ENCODE results near the gene SREBF2. TPM values are rescaled to one million over a fixed set of nuclear protein-coding genes. Genes with fewer than 3 reads are reported as not detected.

SREBF2 gene
- total and polyA plus RNA-seq, 2 of the 13 experiments (the other 11 are each of a cell fraction or from before 2014, with no cell fraction given), result 53.8 to 72.6 TPM

DNA sequence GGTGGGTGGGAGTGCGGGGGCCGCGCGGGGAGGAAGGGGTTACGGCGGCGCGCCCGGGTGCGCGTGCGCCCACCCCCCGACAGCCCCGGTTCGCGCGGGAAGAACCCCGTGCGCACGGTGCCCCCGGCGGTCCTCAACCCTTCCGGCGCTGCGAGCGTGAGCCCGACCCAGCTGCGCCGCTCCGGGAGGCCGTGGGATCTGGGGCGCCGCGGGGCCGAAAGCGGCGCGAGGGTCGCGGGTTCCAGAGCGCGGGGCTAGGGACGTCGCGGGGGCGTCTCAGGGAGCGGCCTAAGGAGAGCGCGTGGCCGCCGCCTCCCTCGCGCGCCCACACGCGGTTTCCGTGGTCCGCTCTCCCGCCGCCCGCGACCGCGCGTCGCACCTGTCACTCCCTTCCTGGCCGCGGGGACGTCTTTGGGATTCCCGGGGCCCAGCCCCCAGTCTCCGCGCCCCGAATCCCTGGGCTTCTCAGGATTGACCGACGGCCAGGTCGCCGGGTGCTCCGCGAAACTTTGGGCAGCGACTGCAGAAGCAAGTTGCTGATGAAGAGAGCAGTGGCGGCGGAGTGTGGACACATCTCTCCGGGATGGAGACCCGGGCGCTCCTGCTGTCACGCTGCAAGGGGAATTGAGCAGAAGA lies 582 bp downstream of the SREBF2 start (continued):
- TF ChIP-seq NR2F1 (CRISPR knock-in tag; IDR thresholded peaks at IDR 0.05) (no peak), ZNF768 (CRISPR knock-in tag; IDR thresholded peaks at IDR 0.05) (peak; percentile 43; the same call in 1 of the 2 replicates), ZSCAN9 (CRISPR knock-in tag; IDR thresholded peaks at IDR 0.05; ENCODE audit: borderline replicate concordance) (no peak), ZNF354B (CRISPR knock-in tag; IDR thresholded peaks at IDR 0.05) (no peak), MTF2 (CRISPR knock-in tag; IDR thresholded peaks at IDR 0.05; ENCODE audit: borderline replicate concordance) (0 out of 2 replicates have a peak, but pooled peaks have one; percentile 16), KDM3A (CRISPR knock-in tag; IDR thresholded peaks at IDR 0.05; ENCODE audit: low read depth) (no peak), ARNT2 (CRISPR knock-in tag; IDR thresholded peaks at IDR 0.05; ENCODE audit: low read depth) (peak; percentile 21), ZNF331 (CRISPR knock-in tag; IDR thresholded peaks at IDR 0.05) (no peak), AGO2 (optimal IDR thresholded peaks at IDR 0.05; ENCODE audit: low read depth, low read length) (peak; percentile 78), ZNF343 (CRISPR knock-in tag; IDR thresholded peaks at IDR 0.05) (peak; percentile 51), SALL1 (CRISPR knock-in tag; IDR thresholded peaks at IDR 0.05) (peak; percentile 19), NFYC (CRISPR knock-in tag; IDR thresholded peaks at IDR 0.05) (no peak), POGZ (CRISPR knock-in tag; IDR thresholded peaks at IDR 0.05) (no peak), HIVEP1 (CRISPR knock-in tag; IDR thresholded peaks at IDR 0.05) (peak; percentile 60; the same call in 1 of the 2 replicates), ZNF678 (CRISPR knock-in tag; IDR thresholded peaks at IDR 0.05) (no peak; the same call in 1 of the 2 replicates), SATB2 (CRISPR knock-in tag; IDR thresholded peaks at IDR 0.05) (0 out of 2 replicates have a peak, but pooled peaks have one; percentile 75), ZNF282 (IDR thresholded peaks at IDR 0.05; ENCODE audit: partially characterized antibody) (no peak), KAT7 (CRISPR knock-in tag; IDR thresholded peaks at IDR 0.05; ENCODE audit: borderline replicate concordance) (peak; percentile 71; the same call in 1 of the 2 replicates), RBM22 (optimal IDR thresholded peaks at IDR 0.05; ENCODE audit: low read length) (no peak), ZNF335 (CRISPR knock-in tag; IDR thresholded peaks at IDR 0.05) (no peak), GZF1 (CRISPR knock-in tag; IDR thresholded peaks at IDR 0.05) (no peak), CENPT (CRISPR knock-in tag; IDR thresholded peaks at IDR 0.05; ENCODE audit: low read depth) (0 out of 2 replicates have a peak, but pooled peaks have one; percentile 83), KDM6A (CRISPR knock-in tag; IDR thresholded peaks at IDR 0.05; ENCODE audit: low read depth) (no peak), ATF1 (CRISPR knock-in tag; IDR thresholded peaks at IDR 0.05) (no peak), ZNF234 (CRISPR knock-in tag; conservative IDR thresholded peaks at IDR 0.05) (peak; percentile 78; the same call in 1 of the 2 replicates), RFX1 (IDR thresholded peaks at IDR 0.05) (no peak), ZNF30 (CRISPR knock-in tag; IDR thresholded peaks at IDR 0.05) (peak; percentile 26; the same call in 1 of the 2 replicates), TP53 (CRISPR knock-in tag; conservative IDR thresholded peaks at IDR 0.05) (no peak)
- TF ChIP-seq, protein P1, sequence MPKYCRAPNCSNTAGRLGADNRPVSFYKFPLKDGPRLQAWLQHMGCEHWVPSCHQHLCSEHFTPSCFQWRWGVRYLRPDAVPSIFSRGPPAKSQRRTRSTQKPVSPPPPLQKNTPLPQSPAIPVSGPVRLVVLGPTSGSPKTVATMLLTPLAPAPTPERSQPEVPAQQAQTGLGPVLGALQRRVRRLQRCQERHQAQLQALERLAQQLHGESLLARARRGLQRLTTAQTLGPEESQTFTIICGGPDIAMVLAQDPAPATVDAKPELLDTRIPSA (CRISPR knock-in tag; IDR thresholded peaks at IDR 0.05; ENCODE audit: borderline replicate concordance), result no peak

All from HepG2 (cell line).